Colon (tissue), 2 donors: ENCODE data around the gene OGDH.

Experiments
- FAIRE-seq: peaks from 2 replicates; lab custom pipeline; 2012; peaks lifted over from hg19 to GRCh38; lab: Jason Lieb, UNC
- donor health status: control.
- donor health status: control.

The OGDH gene

DNA sequence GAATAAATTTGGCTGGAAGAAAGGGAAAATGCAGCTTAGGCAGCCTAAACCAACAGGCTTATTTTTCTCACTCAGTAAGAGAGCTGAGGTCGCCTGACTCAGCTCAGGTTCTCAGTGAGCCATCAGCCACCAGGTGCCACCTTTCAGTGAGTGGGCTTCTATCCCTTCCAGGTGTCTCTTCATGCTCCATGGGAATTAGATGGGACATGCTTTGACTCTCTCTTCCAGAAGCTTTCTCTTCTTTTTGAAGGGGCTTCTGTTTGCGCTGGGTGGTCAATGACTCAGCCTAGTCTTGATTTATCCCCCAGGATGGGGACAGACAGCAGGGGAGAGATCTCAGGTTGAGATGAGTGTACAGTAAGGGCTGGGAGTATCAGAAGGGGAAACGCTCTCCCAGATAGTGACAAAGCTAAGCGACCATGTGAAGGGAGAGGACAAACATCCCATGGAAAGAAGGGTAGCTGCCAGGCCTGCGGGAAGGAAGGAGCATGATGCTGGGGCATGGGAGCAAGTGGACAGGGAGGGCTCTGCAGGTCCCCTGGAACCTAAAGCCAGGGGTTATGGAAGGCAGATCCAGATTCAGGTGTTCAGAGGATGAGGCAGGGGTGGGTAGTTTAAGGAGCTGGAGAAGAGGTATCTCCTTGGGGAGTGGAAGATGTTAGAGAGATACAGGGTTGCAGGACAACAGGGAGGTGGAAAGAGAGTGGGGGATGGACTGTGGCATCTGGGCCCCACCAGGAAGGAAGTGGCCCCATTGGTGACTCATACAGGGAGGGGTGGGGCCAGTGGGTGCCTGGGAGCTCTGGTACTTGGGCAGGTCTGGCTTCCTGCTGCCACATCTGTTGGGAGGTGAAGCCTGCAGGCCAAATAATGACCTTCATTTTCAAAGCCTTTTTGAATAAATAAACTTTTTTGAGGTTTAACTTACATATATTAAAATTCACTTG, 32.5 kb downstream of the OGDH start:
- FAIRE-seq: no peak

GRCh38 chr7:44639671-44640321, 33.4 kb downstream of the OGDH start:
- FAIRE-seq: no peak

- no peak for FAIRE-seq
These were observed 36.8 kb downstream of the OGDH start for GRCh38 chr7:44643206-44643605.

DNA sequence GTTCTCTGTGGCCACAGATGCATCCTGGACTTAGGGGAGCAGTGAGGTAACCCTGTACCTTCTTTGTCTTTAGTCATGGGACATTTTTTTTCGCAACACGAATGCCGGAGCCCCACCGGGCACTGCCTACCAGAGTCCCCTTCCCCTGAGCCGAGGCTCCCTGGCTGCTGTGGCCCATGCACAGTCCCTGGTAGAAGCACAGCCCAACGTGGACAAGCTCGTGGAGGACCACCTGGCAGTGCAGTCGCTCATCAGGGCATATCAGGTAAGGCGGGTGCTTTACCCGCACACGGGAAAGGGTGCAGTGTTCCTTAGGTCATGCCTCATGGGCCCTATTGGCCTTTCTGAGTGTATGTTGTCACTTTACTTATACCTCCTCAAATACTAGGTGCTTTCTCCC, 38.8 kb downstream of the OGDH start:
- no peak for FAIRE-seq

GRCh38 chr7:44645696-44646095, 39.3 kb downstream of the OGDH start:
- FAIRE-seq: no peak

- no peak for FAIRE-seq
These were observed 39.9 kb downstream of the OGDH start for GRCh38 chr7:44646176-44646920.

GRCh38 chr7:44646921-44647636, 40.7 kb downstream of the OGDH start:
- no peak for FAIRE-seq

- FAIRE-seq: no peak
These were observed 41.7 kb downstream of the OGDH start for GRCh38 chr7:44647981-44648714.

- FAIRE-seq: no peak
These were observed 43.8 kb downstream of the OGDH start for GRCh38 chr7:44650242-44650641.

- FAIRE-seq: no peak
These were observed 44.3 kb downstream of the OGDH start for GRCh38 chr7:44650772-44651171.

DNA sequence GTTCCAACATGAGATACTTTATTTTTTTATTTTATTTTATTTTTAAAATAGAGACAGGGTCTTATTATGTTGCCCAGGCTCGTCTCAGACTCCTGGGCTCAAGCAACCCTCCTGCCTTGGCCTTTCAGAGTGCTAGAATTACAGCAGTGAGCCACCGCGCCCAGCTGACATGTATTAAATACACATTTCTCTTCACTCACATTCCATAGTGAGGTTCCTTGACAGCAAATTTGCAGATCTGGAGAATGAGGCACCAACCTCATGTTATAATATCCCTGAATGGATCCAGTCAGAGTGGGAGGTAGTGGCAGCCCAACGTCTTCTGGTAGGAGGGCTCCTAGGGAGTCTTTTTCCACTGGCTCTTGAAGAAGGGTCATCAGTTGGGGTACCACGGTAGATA, 46.1 kb downstream of the OGDH start:
- FAIRE-seq: no peak

DNA sequence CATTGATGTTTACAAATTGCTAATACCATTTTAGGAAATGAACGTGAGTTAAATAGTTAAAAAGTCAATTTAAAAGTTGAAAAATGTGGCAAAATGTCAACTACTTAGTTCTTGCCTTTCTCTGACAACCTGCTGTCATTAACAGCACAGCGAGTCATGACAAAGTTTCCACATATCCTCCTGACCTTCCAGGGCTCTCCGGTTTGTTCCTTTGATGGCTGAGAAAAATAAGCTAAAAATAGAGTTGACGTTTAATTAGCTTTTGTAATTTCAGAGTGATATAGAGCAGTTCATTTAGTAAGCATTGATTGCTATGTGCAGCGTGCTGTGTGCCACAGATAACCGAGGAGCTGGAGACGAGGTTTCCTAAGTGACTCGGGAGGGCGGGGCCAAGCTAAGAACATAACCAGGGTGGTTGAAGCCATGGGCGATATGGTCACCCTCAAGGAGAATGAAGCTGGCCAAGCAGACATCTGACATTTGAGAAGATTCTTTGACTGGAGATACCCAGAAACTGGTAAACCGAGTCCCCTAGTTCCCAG, 47.9 kb downstream of the OGDH start:
- no peak for FAIRE-seq

GRCh38 chr7:44655341-44655740, 48.9 kb downstream of the OGDH start:
- FAIRE-seq: no peak

- no peak for FAIRE-seq
These were observed 52.6 kb downstream of the OGDH start for GRCh38 chr7:44658979-44659378.

DNA sequence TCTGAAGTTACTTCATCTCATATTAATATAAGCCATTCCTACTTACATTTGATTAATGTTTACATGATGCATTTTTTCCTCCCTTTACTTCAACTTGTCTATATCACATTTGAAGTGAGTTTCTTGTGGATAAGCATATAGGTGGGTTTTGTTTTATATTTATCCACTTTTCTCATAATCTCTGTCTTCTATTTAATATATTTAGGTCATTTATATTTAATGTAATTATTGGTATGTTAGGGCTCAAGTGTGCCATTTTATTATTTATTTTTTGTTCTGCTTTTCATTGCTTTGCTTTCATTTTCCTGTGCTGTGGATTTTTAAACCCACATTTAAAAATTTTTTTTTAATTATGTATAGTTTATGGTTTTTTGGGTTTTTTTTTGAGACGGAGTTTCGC, 54.8 kb downstream of the OGDH start:
- FAIRE-seq: no peak

DNA sequence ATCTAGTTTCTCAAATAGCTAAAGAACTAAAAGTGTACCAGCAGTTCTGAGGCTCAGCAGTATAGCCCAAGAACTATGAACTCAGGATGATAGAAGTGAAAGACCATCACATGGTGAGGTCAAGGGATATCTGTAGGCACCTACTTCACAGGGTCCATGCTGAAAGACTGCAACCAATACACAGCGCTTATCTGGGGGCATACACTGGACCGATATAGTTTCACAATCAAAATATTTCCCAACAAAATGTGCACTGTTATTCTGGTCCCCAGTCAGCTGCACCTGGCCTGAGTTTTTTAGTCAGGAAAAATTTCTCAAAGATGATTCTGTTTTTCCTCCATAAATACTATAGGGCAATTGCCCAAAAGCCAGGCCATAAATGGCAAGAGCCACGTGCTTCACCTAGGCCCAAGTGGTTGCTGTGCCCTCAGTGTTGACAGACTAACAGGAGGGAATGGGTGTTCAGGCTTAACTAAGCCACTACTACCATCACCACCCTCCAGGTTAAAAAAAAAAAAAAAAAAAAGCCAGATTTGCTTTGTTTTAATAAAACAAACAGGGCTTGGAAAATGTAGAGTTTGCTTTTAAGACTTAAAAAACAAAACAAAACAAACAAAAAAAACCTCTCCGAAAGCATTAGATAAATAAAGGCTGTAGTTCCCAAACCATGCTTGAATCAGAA, 58.5 kb downstream of the OGDH start:
- FAIRE-seq: no peak

GRCh38 chr7:44665531-44666213, 59.2 kb downstream of the OGDH start:
- FAIRE-seq: no peak

- no peak for FAIRE-seq
These were observed 60.1 kb downstream of the OGDH start for GRCh38 chr7:44666566-44666965.

GRCh38 chr7:44667190-44667589, 60.8 kb downstream of the OGDH start:
- no peak for FAIRE-seq

GRCh38 chr7:44671069-44671468, 64.6 kb downstream of the OGDH start:
- no peak for FAIRE-seq
